Mesodermal cell (in vitro differentiated cells): ENCODE data around the gene FHIT.

Experiments used
- H3K27ac ChIP-seq: 2 replicates; pipeline ENCODE4 v1.7.0; 2013; ENCODE audit warnings: mild to moderate bottlenecking, low read depth, low read length, moderate library complexity; ENCODE audit not compliant: severe bottlenecking
- H3K36me3 ChIP-seq: 2 replicates; pipeline ENCODE4 v1.7.1; 2013; ENCODE audit warnings: mild to moderate bottlenecking, low read length, moderate library complexity; ENCODE audit not compliant: control insufficient read depth, insufficient read depth
- H3K4me1 ChIP-seq: one replicate; pipeline ENCODE4 v1.7.1; 2013; ENCODE audit warnings: mild to moderate bottlenecking, low read length; ENCODE audit not compliant: insufficient read depth, control insufficient read depth, poor library complexity, severe bottlenecking
- H3K4me3 ChIP-seq: 2 replicates; pipeline ENCODE4 v1.7.0; 2013; ENCODE audit warnings: low read length, control low read depth, mild to moderate bottlenecking; ENCODE audit not compliant: insufficient read depth, poor library complexity, severe bottlenecking; ENCODE audit errors: extremely low read depth
- H3K9me3 ChIP-seq: 2 replicates; pipeline ENCODE4 v1.7.1; 2013; ENCODE audit warnings: mild to moderate bottlenecking, low read length, moderate library complexity; ENCODE audit not compliant: control insufficient read depth
- whole genome bisulfite sequencing, 2 experiments: methylation state at CpG; one replicate each; pipeline ENCODE4 v1.1.5; 2013; ENCODE audit warnings: missing lambda C conversion rate in 2 of 2; ENCODE audit not compliant: insufficient coverage in 2 of 2; 5-methylcytosine and 5-hydroxymethylcytosine counted together

The FHIT gene

DNA sequence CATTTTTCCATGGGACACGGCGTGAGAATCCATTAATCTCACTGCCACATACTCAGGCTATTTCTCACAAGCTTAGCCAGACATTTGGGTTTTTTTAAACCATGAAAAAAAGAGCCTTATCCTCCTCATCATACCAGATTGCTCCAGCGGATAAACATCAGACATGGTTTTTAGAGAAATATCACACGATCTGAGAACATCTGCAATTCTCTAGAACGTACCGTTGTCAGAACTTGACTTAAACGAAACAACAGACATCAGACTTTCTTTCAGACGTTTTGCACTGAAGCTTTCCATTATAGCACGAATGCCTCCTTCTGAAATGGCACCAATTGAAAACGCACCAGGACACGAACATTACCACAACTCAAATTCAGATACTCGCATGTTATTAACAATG lies 1457.3 kb downstream of the FHIT start:
- no peaks in the 10 kb centered on the region for H3K4me1 ChIP-seq
- H3K27ac ChIP-seq = no peak overlapping the region
- H3K36me3 ChIP-seq = no peaks in the 10 kb centered on the region
- H3K4me3 ChIP-seq = no peak overlapping the region
- no peaks in the 10 kb centered on the region for H3K9me3 ChIP-seq
- 84% methylated on average over 10 to 11 of the region's 12 CpGs for WGBS, 2 experiments

GRCh38 chr3:59791774-59792308 lies 1459.4 kb downstream of the FHIT start:
- WGBS, 2 experiments = 75 to 83% methylated on average over 2 of the region's 3 CpGs
- H3K27ac ChIP-seq = no peak overlapping the region
- H3K4me1 ChIP-seq = no peaks in the 10 kb centered on the region
- no peaks in the 10 kb centered on the region for H3K9me3 ChIP-seq
- no peak overlapping the region for H3K4me3 ChIP-seq
- no peaks in the 10 kb centered on the region for H3K36me3 ChIP-seq

- H3K4me1 ChIP-seq = no peaks in the 10 kb centered on the region
- H3K9me3 ChIP-seq = no peaks in the 10 kb centered on the region
- H3K36me3 ChIP-seq = no peaks in the 10 kb centered on the region
- 88 to 100% methylated on average over 1 of the region's 1 CpG for WGBS, 2 experiments
- H3K4me3 ChIP-seq = no peak overlapping the region
- H3K27ac ChIP-seq = no peak overlapping the region
Measured at GRCh38 chr3:59790241-59790640, 1461.0 kb downstream of the FHIT start.

- Histone ChIP-seq H3K27ac (no peak overlapping the region), H3K4me3 (no peak overlapping the region), H3K36me3 (no peaks in the 10 kb centered on the region), H3K9me3 (no peaks in the 10 kb centered on the region), H3K4me1 (no peaks in the 10 kb centered on the region)
- WGBS, 2 experiments = 80% methylated on average over 3 of the region's 4 CpGs; no CpG with 5 or more reads in 1 of the 2 experiments
Measured at GRCh38 chr3:59788801-59789200, 1462.5 kb downstream of the FHIT start.

DNA sequence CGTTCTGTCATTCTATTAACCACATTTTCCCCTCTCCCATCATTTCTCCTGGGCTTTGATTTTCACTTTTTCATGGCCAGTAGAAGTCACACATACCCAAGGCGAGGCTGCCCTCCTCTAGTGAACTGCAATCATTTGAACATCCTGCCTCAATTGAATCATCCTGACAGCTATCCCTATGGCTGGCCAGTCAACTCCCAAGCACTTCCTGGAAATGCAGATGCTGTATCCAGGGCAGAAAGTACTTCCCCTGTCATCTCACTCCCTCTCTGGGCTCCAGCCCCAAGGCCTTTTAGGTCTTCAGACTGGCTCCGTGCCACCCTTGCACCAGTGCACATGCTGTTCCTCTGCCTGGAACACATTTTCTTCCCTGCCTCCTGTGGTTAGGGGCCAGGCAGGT lies 1463.1 kb downstream of the FHIT start:
- H3K27ac ChIP-seq = no peak overlapping the region
- no peaks in the 10 kb centered on the region for H3K4me1 ChIP-seq
- H3K9me3 ChIP-seq = no peaks in the 10 kb centered on the region
- no peak overlapping the region for H3K4me3 ChIP-seq
- H3K36me3 ChIP-seq = no peaks in the 10 kb centered on the region
- WGBS, 2 experiments = 85 to 100% methylated on average over 1 to 3 of the region's 3 CpGs

DNA sequence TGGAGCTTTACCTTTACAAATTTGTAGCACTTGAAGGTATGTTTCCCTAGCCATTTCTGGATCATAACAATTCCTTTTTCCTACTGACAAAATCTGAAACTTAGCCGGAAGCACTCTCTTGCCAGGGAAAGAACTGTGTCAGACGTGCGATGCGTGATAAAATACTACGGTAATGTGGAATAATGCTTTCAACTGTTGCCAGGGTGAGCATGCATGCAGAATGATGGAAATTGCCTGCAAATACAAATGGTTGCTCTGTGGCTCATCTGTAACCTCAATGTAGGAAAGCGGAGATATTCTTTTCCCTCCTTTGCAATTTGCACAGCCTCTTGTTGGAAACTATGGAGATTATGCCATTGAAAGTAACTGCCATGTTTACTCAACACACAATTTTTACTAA lies 1464.9 kb downstream of the FHIT start:
- no peaks in the 10 kb centered on the region for H3K36me3 ChIP-seq
- WGBS, 2 experiments = 91% methylated on average over 5 to 6 of the region's 6 CpGs

GRCh38 chr3:59784164-59784563 lies 1467.1 kb downstream of the FHIT start:
- no peak overlapping the region for H3K4me3 ChIP-seq
- H3K9me3 ChIP-seq = no peaks in the 10 kb centered on the region
- no peak overlapping the region for H3K27ac ChIP-seq
- H3K36me3 ChIP-seq = no peaks in the 10 kb centered on the region
- H3K4me1 ChIP-seq = no peaks in the 10 kb centered on the region
- WGBS, 2 experiments = 60% methylated on average over 1 of the region's 1 CpG; no CpG with 5 or more reads in 1 of the 2 experiments

More for the DNA sequence above, 1464.9 kb downstream of the FHIT start:
- Histone ChIP-seq H3K27ac (no peak overlapping the region), H3K4me3 (no peak overlapping the region), H3K9me3 (no peaks in the 10 kb centered on the region), H3K4me1 (no peaks in the 10 kb centered on the region)

DNA sequence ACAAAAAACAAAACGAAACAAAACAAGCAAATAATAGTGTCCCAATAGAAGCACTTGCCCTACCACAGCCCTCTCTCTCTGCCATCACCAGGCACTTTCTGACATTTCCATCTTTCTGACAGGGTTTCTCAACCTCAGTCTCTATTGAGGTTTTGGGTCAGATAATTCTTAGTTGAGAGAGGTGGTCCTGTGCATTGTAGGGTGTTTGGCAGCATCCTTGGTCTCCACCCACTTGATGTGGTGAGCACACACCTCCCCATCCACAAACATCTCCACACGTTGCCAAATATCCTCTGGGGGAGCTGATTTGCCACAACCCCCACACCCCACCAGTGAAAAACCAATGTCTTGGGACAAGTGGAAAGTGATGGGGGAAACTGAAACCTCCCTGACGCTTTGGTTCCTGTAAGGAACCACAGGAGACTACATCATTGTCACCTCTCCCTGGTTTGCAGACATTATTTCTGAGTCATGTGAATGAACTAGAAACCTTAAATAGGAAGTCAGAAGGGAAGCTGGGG lies 1467.7 kb downstream of the FHIT start:
- Histone ChIP-seq H3K27ac (no peak overlapping the region), H3K9me3 (no peaks in the 10 kb centered on the region)
- WGBS, 2 experiments = 60 to 88% methylated on average over 1 to 2 of the region's 3 CpGs

GRCh38 chr3:59782664-59783063 lies 1468.6 kb downstream of the FHIT start:
- Histone ChIP-seq H3K4me1 (no peaks in the 10 kb centered on the region), H3K36me3 (no peaks in the 10 kb centered on the region), H3K9me3 (no peaks in the 10 kb centered on the region), H3K4me3 (no peak overlapping the region), H3K27ac (no peak overlapping the region)

More for the DNA sequence above, 1467.7 kb downstream of the FHIT start:
- H3K4me3 ChIP-seq = no peak overlapping the region
- H3K36me3 ChIP-seq = no peaks in the 10 kb centered on the region
- H3K4me1 ChIP-seq = no peaks in the 10 kb centered on the region

- peaks cover 2% of the 10 kb centered on the region for H3K4me1 ChIP-seq
- WGBS, 2 experiments = 82 to 100% methylated on average over 1 of the region's 2 CpGs
- no peak overlapping the region for H3K4me3 ChIP-seq
- no peaks in the 10 kb centered on the region for H3K9me3 ChIP-seq
- no peaks in the 10 kb centered on the region for H3K36me3 ChIP-seq
- no peak overlapping the region for H3K27ac ChIP-seq
Measured at GRCh38 chr3:59780209-59780608, 1471.0 kb downstream of the FHIT start.

- WGBS, 2 experiments = 80 to 97% methylated on average over 1 to 3 of the region's 3 CpGs
- no peaks in the 10 kb centered on the region for H3K9me3 ChIP-seq
- no peak overlapping the region for H3K4me3 ChIP-seq
- peaks cover 2% of the 10 kb centered on the region for H3K4me1 ChIP-seq
- no peaks in the 10 kb centered on the region for H3K36me3 ChIP-seq
- H3K27ac ChIP-seq = no peak overlapping the region
Measured at GRCh38 chr3:59779260-59779659, 1472.0 kb downstream of the FHIT start.
